ENCODE data around the gene TP53I11. TPM values are rescaled to one million over a fixed set of nuclear protein-coding genes. Genes with fewer than 3 reads are reported as not detected.

The TP53I11 gene
- polyA plus RNA-seq, 3 donors, result 11.0 to 13.2 (median 11.3) TPM

- DNase-seq, result no peak
- no peaks in the 10 kb centered on the region for H3K9me3 ChIP-seq (replicated peaks in 1 of 2; ENCODE audit: control insufficient read depth in 1 of 2, insufficient read depth in 1 of 2, low read length in 2 of 2)
- H3K4me1 ChIP-seq (ENCODE audit: control insufficient read depth in 1 of 2, insufficient read depth in 2 of 2, low read length in 2 of 2), result no peaks in the 10 kb centered on the region
- no peak overlapping the region for H3K27ac ChIP-seq (ENCODE audit: low read depth in 1 of 2, low read length in 2 of 2)
- H2AFZ ChIP-seq (ENCODE audit: insufficient read depth, low read depth, low read length, poor library complexity, severe bottlenecking), result no peak overlapping the region
- H3K4me1 Mint-ChIP-seq, result no peaks in the 10 kb centered on the region
- no peaks in the 10 kb centered on the region for H3K9me3 Mint-ChIP-seq
- peaks cover 4 to 19% of the 10 kb centered on the region in 2 donors for H3K36me3 ChIP-seq (replicated peaks in 1 of 2; ENCODE audit: control insufficient read depth in 1 of 2, insufficient read depth in 2 of 2, low read length in 2 of 2)
- H3K4me3 ChIP-seq (replicated peaks in 1 of 3; ENCODE audit: low read depth in 2 of 3, low read length in 3 of 3), result no peak overlapping the region
- H3K9ac ChIP-seq (ENCODE audit: insufficient read depth, low read length, poor library complexity, severe bottlenecking), result no peak overlapping the region
- TF ChIP-seq, protein P1, sequence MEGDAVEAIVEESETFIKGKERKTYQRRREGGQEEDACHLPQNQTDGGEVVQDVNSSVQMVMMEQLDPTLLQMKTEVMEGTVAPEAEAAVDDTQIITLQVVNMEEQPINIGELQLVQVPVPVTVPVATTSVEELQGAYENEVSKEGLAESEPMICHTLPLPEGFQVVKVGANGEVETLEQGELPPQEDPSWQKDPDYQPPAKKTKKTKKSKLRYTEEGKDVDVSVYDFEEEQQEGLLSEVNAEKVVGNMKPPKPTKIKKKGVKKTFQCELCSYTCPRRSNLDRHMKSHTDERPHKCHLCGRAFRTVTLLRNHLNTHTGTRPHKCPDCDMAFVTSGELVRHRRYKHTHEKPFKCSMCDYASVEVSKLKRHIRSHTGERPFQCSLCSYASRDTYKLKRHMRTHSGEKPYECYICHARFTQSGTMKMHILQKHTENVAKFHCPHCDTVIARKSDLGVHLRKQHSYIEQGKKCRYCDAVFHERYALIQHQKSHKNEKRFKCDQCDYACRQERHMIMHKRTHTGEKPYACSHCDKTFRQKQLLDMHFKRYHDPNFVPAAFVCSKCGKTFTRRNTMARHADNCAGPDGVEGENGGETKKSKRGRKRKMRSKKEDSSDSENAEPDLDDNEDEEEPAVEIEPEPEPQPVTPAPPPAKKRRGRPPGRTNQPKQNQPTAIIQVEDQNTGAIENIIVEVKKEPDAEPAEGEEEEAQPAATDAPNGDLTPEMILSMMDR (IDR thresholded peaks at IDR 0.05), result no peak
- 93% methylated on average over 2 of the region's 3 CpGs for WGBS (ENCODE audit: insufficient coverage)
- H3K36me3 Mint-ChIP-seq, result peaks cover 16 to 20% of the 10 kb centered on the region in 2 donors
- H3K27ac Mint-ChIP-seq, result no peak overlapping the region
- H3K4me3 Mint-ChIP-seq, result no peak overlapping the region
- H3K27me3 Mint-ChIP-seq (ENCODE audit: low read depth in 3 of 3), result peaks cover 3 to 5% (median 5%) of the 10 kb centered on the region in 3 donors
- no peak overlapping the region for H3K4me2 ChIP-seq (replicated peaks; ENCODE audit: extremely low read depth, low read length, poor library complexity, severe bottlenecking)
- H4K20me1 ChIP-seq (ENCODE audit: insufficient read depth, low read length), result peaks cover under 1% of the 10 kb centered on the region
- no peaks in the 10 kb centered on the region for H3K27me3 ChIP-seq (ENCODE audit: control insufficient read depth in 2 of 2, insufficient read depth in 2 of 2, low read length in 2 of 2)
- no peaks in the 10 kb centered on the region for H3K79me2 ChIP-seq (ENCODE audit: insufficient read depth, low read length)
- intact Hi-C loops (cut with micrococcal nuclease), result loop anchor here in 1 of 2 donors (10.0 kb wide), 1 partner anchor 403 kb away; no protein-coding TSS in a partner anchor
These were observed 19.2 kb downstream of the TP53I11 start for GRCh38 chr11:44931466-44931865.

GRCh38 chr11:44930588-44931302, 19.9 kb downstream of the TP53I11 start:
- Mint-ChIP-seq H3K9me3 (no peaks in the 10 kb centered on the region), H3K4me1 (no peaks in the 10 kb centered on the region), H3K4me3 (no peak overlapping the region), H3K36me3 (peaks cover 14 to 17% of the 10 kb centered on the region in 2 donors), H3K27ac (no peak overlapping the region), H3K27me3 (ENCODE audit: low read depth in 3 of 3) (peaks cover 3 to 5% (median 5%) of the 10 kb centered on the region in 3 donors)
- no peak overlapping the region for H3K9ac ChIP-seq (ENCODE audit: insufficient read depth, low read length, poor library complexity, severe bottlenecking)
- no peaks in the 10 kb centered on the region for H3K27me3 ChIP-seq (ENCODE audit: control insufficient read depth in 2 of 2, insufficient read depth in 2 of 2, low read length in 2 of 2)
- 82% methylated on average over 9 of the region's 13 CpGs for WGBS (ENCODE audit: insufficient coverage)
- DNase-seq, result no peak
- TF ChIP-seq, protein P1 (IDR thresholded peaks at IDR 0.05), result no peak
- no peaks in the 10 kb centered on the region for H3K9me3 ChIP-seq (replicated peaks in 1 of 2; ENCODE audit: control insufficient read depth in 1 of 2, insufficient read depth in 1 of 2, low read length in 2 of 2)
- H3K4me2 ChIP-seq (replicated peaks; ENCODE audit: extremely low read depth, low read length, poor library complexity, severe bottlenecking), result no peak overlapping the region
- no peaks in the 10 kb centered on the region for H3K79me2 ChIP-seq (ENCODE audit: insufficient read depth, low read length)
- no peaks in the 10 kb centered on the region for H3K4me1 ChIP-seq (ENCODE audit: control insufficient read depth in 1 of 2, insufficient read depth in 2 of 2, low read length in 2 of 2)
- no peaks in the 10 kb centered on the region for H4K20me1 ChIP-seq (ENCODE audit: insufficient read depth, low read length)
- no peak overlapping the region for H3K4me3 ChIP-seq (replicated peaks in 1 of 3; ENCODE audit: low read depth in 2 of 3, low read length in 3 of 3)
- intact Hi-C loops (cut with micrococcal nuclease), result loop anchor here in 1 of 2 donors (10.0 kb wide), 1 partner anchor 404 kb away; no protein-coding TSS in a partner anchor
- peaks cover 4 to 19% of the 10 kb centered on the region in 2 donors for H3K36me3 ChIP-seq (replicated peaks in 1 of 2; ENCODE audit: control insufficient read depth in 1 of 2, insufficient read depth in 2 of 2, low read length in 2 of 2)
- no peak overlapping the region for H3K27ac ChIP-seq (ENCODE audit: low read depth in 1 of 2, low read length in 2 of 2)
- H2AFZ ChIP-seq (ENCODE audit: insufficient read depth, low read depth, low read length, poor library complexity, severe bottlenecking), result no peak overlapping the region
